HEK293T (cell line): Measurements from ENCODE around the gene RPTOR.

Source experiments
- CTCF ChIA-PET: fragments of 350-600 bp; formaldehyde crosslinking; extraction: SDS; loops from one replicate; lab custom pipeline; 2021; ENCODE audit warnings: antibody characterized with exemption, inconsistent platforms; lab: Yijun Ruan, JAX
- POLR2A ChIA-PET: fragments of 350-600 bp; formaldehyde crosslinking; extraction: SDS; loops from one replicate; lab custom pipeline; 2020; ENCODE audit warnings: antibody characterized with exemption, inconsistent platforms; lab: Yijun Ruan, JAX
- DNase-seq: peaks from one replicate; pipeline ENCODE4 v3.0.0; 2012; ENCODE audit warnings: mixed read lengths; ENCODE audit errors: extremely low spot score
- ARNT ChIP-seq: fragments of 450-650 bp; IDR thresholded peaks from 2 replicates; pipeline ENCODE4 v1.6.1; 2017; ENCODE audit warnings: mild to moderate bottlenecking
- BHLHE40 ChIP-seq: fragments of 450-650 bp; IDR thresholded peaks from 2 replicates; pipeline ENCODE4 v1.6.1; 2016; ENCODE audit warnings: mild to moderate bottlenecking, moderate library complexity, borderline replicate concordance
- CTBP1 ChIP-seq: fragments of 450-650 bp; IDR thresholded peaks from 2 replicates; pipeline ENCODE4 v1.6.1; 2016; ENCODE audit warnings: borderline replicate concordance
- ELF4 ChIP-seq: fragments of 450-650 bp; IDR thresholded peaks from 2 replicates; pipeline ENCODE4 v1.6.1; 2017; ENCODE audit warnings: antibody characterized with exemption
- FOXA1 ChIP-seq: fragments of 450-650 bp; IDR thresholded peaks from 2 replicates; pipeline ENCODE4 v1.6.1; 2016; ENCODE audit warnings: mild to moderate bottlenecking
- FOXK2 ChIP-seq: fragments of 450-650 bp; IDR thresholded peaks from 2 replicates; pipeline ENCODE4 v1.6.1; 2016; ENCODE audit warnings: mild to moderate bottlenecking
- FOXM1 ChIP-seq: fragments of 450-650 bp; IDR thresholded peaks from 2 replicates; pipeline ENCODE4 v1.6.1; 2017; ENCODE audit warnings: mild to moderate bottlenecking, borderline replicate concordance
- HDGF ChIP-seq: fragments of 450-650 bp; IDR thresholded peaks from 2 replicates; pipeline ENCODE4 v1.6.1; 2017; ENCODE audit warnings: antibody characterized with exemption, borderline replicate concordance
- L3MBTL2 ChIP-seq: fragments of 450-650 bp; conservative IDR thresholded peaks from 2 replicates; pipeline ENCODE4 v1.6.1; 2016; ENCODE audit warnings: mild to moderate bottlenecking
- LEF1 ChIP-seq: fragments of 450-650 bp; IDR thresholded peaks from 2 replicates; pipeline ENCODE4 v1.6.1; 2017; ENCODE audit warnings: mild to moderate bottlenecking, borderline replicate concordance
- NFRKB ChIP-seq: fragments of 450-650 bp; IDR thresholded peaks from 2 replicates; pipeline ENCODE4 v1.6.1; 2016; ENCODE audit warnings: mild to moderate bottlenecking, moderate library complexity
- PKNOX1 ChIP-seq: fragments of 450-650 bp; IDR thresholded peaks from 2 replicates; pipeline ENCODE4 v1.6.1; 2016
- SP1 ChIP-seq: fragments of 450-650 bp; IDR thresholded peaks from 2 replicates; pipeline ENCODE4 v1.6.1; 2017
- SUZ12 ChIP-seq: fragments of 450-650 bp; IDR thresholded peaks from 2 replicates; pipeline ENCODE4 v1.6.1; 2016; ENCODE audit warnings: mild to moderate bottlenecking
- TARDBP ChIP-seq: fragments of 450-650 bp; IDR thresholded peaks from 2 replicates; pipeline ENCODE4 v1.6.1; 2016
- ZNF384 ChIP-seq: fragments of 450-650 bp; IDR thresholded peaks from 2 replicates; pipeline ENCODE4 v1.6.1; 2016

The RPTOR gene

GRCh38 chr17:80844418-80844990 lies 299.9 kb downstream of the RPTOR start:
- no peak for DNase-seq
- TF ChIP-seq BHLHE40 (no peak), CTBP1 (no peak), PKNOX1 (no peak), ZNF384 (no peak), ELF4 (no peak), ARNT (no peak), FOXK2 (no peak), HDGF (no peak), FOXA1 (no peak), SUZ12 (no peak), SP1 (no peak), FOXM1 (no peak), TARDBP (no peak), LEF1 (no peak), NFRKB (no peak), L3MBTL2 (no peak)
- ChIA-PET POLR2A (interaction anchor here (1.5 kb wide), 1 partner anchor 12 kb away, joined by 9 read pairs; no protein-coding TSS in a partner anchor), CTCF (no interaction called here)

GRCh38 chr17:80845069-80845862 lies 300.6 kb downstream of the RPTOR start:
- DNase-seq: no peak
- CTCF ChIA-PET: interaction anchor here (0.6 kb wide), 2 partner anchors 38 to 356 kb away, joined by 3 to 7 read pairs; no protein-coding TSS in a partner anchor
- POLR2A ChIA-PET: interaction anchor here (0.9 to 1.5 kb wide), 2 partner anchors 12 kb away, joined by 4 to 9 read pairs; no protein-coding TSS in a partner anchor
- TF ChIP-seq L3MBTL2 (no peak), SP1 (no peak), ELF4 (no peak), ARNT (no peak), FOXK2 (no peak), SUZ12 (no peak), ZNF384 (no peak), PKNOX1 (no peak), NFRKB (no peak), FOXM1 (no peak)

- ChIA-PET CTCF (interaction anchor here (0.6 kb wide), 2 partner anchors 39 to 355 kb away, joined by 3 to 7 read pairs; no protein-coding TSS in a partner anchor), POLR2A (interaction anchor here (0.6 to 0.9 kb wide), 2 partner anchors 13 to 423 kb away, joined by 3 to 4 read pairs; no protein-coding TSS in a partner anchor)
- no peak for DNase-seq
- no peak for TF ChIP-seq FOXA1
- TF ChIP-seq BHLHE40: no peak
- TF ChIP-seq NFRKB: no peak
- TF ChIP-seq CTBP1: no peak
- TF ChIP-seq TARDBP: no peak
- no peak for TF ChIP-seq FOXK2
- no peak for TF ChIP-seq ZNF384
- TF ChIP-seq ARNT: no peak
- TF ChIP-seq SP1: no peak
- TF ChIP-seq LEF1: no peak
- no peak for TF ChIP-seq SUZ12
- TF ChIP-seq HDGF: no peak
- no peak for TF ChIP-seq PKNOX1
- no peak for TF ChIP-seq ELF4
- no peak for TF ChIP-seq FOXM1
- TF ChIP-seq L3MBTL2: no peak
These were observed 301.4 kb downstream of the RPTOR start for GRCh38 chr17:80845863-80846671.

GRCh38 chr17:80846932-80847331 lies 302.3 kb downstream of the RPTOR start:
- CTCF ChIA-PET: no interaction called here
- no peak for TF ChIP-seq BHLHE40
- no peak for TF ChIP-seq ELF4
- no peak for TF ChIP-seq SP1
- no peak for TF ChIP-seq LEF1
- TF ChIP-seq ZNF384: no peak
- no peak for TF ChIP-seq FOXK2
- TF ChIP-seq PKNOX1: no peak
- TF ChIP-seq ARNT: no peak
- no peak for TF ChIP-seq TARDBP
- TF ChIP-seq HDGF: no peak
- TF ChIP-seq CTBP1: no peak
- TF ChIP-seq L3MBTL2: no peak
- TF ChIP-seq SUZ12: no peak
- no peak for TF ChIP-seq FOXM1
- DNase-seq: no peak
- POLR2A ChIA-PET: no interaction called here
